ENCODE data around the gene WNT5A. TPM values are rescaled to one million over a fixed set of nuclear protein-coding genes. Genes with fewer than 3 reads are reported as not detected.
A peak's percentile ranks its signal among the peaks of the same experiment; 100 is the strongest.
"Not testable (repeated sequence)": the region's sequence is repeated elsewhere in the genome, so short reads cannot be mapped to it uniquely, and the experiment has no call there.

WNT5A gene
- polyA plus RNA-seq, 1 donor, result 11.4 TPM

DNA sequence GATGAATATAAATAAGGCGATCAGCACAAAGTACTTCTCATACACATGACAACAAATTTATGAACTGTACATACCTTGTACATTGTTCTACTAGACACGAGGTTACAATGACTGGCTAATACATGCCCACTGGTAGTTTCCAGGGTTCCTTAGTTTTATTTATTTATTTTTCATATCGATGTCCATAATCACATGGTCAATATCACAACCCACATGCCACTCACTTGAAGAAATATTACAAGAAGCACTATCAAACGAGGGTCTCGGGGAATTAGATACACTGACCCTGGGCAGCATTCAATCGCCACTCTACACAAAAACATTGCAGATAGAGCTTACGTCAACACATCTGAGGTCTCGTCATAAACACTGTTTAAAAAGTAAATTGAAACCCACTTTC lies 21.2 kb upstream of the WNT5A start:
- H3K27me3 ChIP-seq (ENCODE audit: control insufficient read depth, insufficient read depth, low read length), result no peaks in the 10 kb centered on the region
- no peak overlapping the region for H3K27ac ChIP-seq (ENCODE audit: low read length)
- WGBS (ENCODE audit: insufficient coverage, low lambda C conversion rate), result 100% methylated on average over 1 of the region's 8 CpGs
- DNase-seq, result no peak
- no peaks in the 10 kb centered on the region for H3K9me3 ChIP-seq (ENCODE audit: control insufficient read depth, low read depth, low read length)
- no peaks in the 10 kb centered on the region for H3K36me3 ChIP-seq (ENCODE audit: control insufficient read depth, insufficient read depth, low read length)
- H3K4me1 ChIP-seq (ENCODE audit: control insufficient read depth, insufficient read depth, low read length), result no peaks in the 10 kb centered on the region
- H3K4me3 ChIP-seq (ENCODE audit: low read length), result no peak overlapping the region

DNA sequence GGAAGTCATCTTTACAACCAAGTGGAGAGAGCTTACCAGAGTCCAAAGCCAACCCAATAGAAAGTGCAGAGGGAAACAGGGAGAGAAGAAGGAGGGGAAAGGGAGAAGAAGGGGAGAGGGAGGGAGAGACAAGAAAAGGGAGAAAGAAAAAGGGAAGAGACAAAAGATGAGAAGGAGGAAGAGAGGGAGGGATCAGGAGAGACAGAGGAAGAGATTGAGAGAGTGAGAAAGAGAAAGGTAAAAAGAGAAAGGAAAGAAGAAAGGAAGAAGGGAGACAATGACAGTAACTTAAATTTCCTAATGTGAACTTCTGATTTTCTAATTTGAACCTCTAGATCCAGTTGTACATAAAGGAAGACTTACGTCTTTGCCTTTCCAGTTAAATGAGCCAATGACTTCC lies 20.7 kb upstream of the WNT5A start:
- H3K4me3 ChIP-seq (ENCODE audit: low read length), result no peak overlapping the region
- no peaks in the 10 kb centered on the region for H3K4me1 ChIP-seq (ENCODE audit: control insufficient read depth, insufficient read depth, low read length)
- no peaks in the 10 kb centered on the region for H3K36me3 ChIP-seq (ENCODE audit: control insufficient read depth, insufficient read depth, low read length)
- no peaks in the 10 kb centered on the region for H3K9me3 ChIP-seq (ENCODE audit: control insufficient read depth, low read depth, low read length)
- WGBS (ENCODE audit: insufficient coverage, low lambda C conversion rate), result no CpG with 5 or more reads among the region's 1 CpG
- DNase-seq, result no peak
- no peaks in the 10 kb centered on the region for H3K27me3 ChIP-seq (ENCODE audit: control insufficient read depth, insufficient read depth, low read length)
- no peak overlapping the region for H3K27ac ChIP-seq (ENCODE audit: low read length)

DNA sequence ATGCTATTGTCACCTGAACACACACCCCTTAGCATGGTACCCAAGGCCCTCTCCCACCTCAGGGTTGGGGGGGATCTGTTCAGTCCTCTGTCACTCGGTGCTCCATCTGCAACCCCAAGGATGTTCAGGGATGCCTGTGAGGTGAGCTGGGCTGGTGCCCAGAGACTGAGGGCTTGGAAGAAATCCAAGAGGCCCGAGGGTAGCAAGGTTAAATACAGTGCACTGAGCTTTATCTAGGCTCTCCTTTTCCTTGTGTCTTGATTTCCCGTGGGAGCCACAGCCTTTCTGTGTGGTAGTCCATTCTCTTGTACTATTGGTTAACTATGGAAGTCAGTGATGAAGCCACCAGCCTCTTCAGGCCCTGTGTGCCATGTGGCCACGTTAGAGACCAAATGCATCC lies 18.7 kb upstream of the WNT5A start:
- no CpG with 5 or more reads among the region's 4 CpGs for WGBS (ENCODE audit: insufficient coverage, low lambda C conversion rate)
- no peak for DNase-seq
- H3K4me1 ChIP-seq (ENCODE audit: control insufficient read depth, insufficient read depth, low read length), result no peaks in the 10 kb centered on the region
- H3K27ac ChIP-seq (ENCODE audit: low read length), result no peak overlapping the region
- no peak overlapping the region for H3K4me3 ChIP-seq (ENCODE audit: low read length)
- no peaks in the 10 kb centered on the region for H3K36me3 ChIP-seq (ENCODE audit: control insufficient read depth, insufficient read depth, low read length)
- no peaks in the 10 kb centered on the region for H3K9me3 ChIP-seq (ENCODE audit: control insufficient read depth, low read depth, low read length)
- no peaks in the 10 kb centered on the region for H3K27me3 ChIP-seq (ENCODE audit: control insufficient read depth, insufficient read depth, low read length)

DNA sequence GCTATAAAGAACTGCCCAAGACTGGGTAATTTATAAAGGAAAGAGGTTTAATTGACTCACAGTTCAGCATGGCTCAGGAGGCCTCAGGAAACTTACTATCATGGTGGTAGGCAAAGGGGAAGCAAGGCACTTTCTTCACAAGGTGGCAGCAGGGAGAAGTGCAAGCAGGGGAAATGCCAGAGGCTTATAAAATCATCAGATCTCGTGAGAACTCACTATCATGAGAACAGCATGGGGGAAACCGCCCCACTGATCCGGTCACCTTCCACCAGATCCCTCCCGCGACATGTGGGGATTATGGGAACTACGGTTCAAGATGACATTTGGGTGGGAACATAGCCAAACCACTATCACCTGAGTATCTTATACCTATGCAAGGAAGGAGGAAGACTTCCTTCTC lies 18.0 kb upstream of the WNT5A start:
- no CpG with 5 or more reads among the region's 6 CpGs for WGBS (ENCODE audit: insufficient coverage, low lambda C conversion rate)
- not testable (repeated sequence) for H3K4me1 ChIP-seq (ENCODE audit: control insufficient read depth, insufficient read depth, low read length); H3K4me3 ChIP-seq (ENCODE audit: low read length); H3K27ac ChIP-seq (ENCODE audit: low read length); H3K9me3 ChIP-seq (ENCODE audit: control insufficient read depth, low read depth, low read length); H3K36me3 ChIP-seq (ENCODE audit: control insufficient read depth, insufficient read depth, low read length); H3K27me3 ChIP-seq (ENCODE audit: control insufficient read depth, insufficient read depth, low read length)
- peak in 1 of 2 donors; percentile 37 for DNase-seq

DNA sequence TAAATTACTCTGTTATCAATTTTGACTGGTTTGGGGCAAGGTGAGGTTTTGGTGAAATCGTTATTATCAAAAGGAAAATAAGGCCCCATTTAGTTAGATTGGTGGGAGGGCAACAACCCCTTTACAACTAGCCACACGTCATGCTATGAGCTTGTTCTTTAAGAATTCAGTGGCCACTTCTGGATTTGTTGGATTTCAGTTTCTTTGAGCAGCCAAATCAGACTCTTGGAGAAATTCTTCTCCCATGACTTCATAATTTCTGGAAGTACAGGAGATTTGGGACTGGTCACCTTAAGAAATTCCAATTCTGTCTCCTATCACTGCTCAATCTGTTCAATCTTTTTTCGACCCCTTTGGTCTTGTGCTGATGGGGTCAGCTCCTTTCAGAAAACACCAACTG lies 14.8 kb upstream of the WNT5A start:
- no peaks in the 10 kb centered on the region for H3K4me1 ChIP-seq (ENCODE audit: control insufficient read depth, insufficient read depth, low read length)
- no CpG with 5 or more reads among the region's 3 CpGs for WGBS (ENCODE audit: insufficient coverage, low lambda C conversion rate)
- H3K27me3 ChIP-seq (ENCODE audit: control insufficient read depth, insufficient read depth, low read length), result no peaks in the 10 kb centered on the region
- DNase-seq, result no peak
- no peaks in the 10 kb centered on the region for H3K9me3 ChIP-seq (ENCODE audit: control insufficient read depth, low read depth, low read length)
- H3K36me3 ChIP-seq (ENCODE audit: control insufficient read depth, insufficient read depth, low read length), result no peaks in the 10 kb centered on the region
- no peak overlapping the region for H3K27ac ChIP-seq (ENCODE audit: low read length)
- H3K4me3 ChIP-seq (ENCODE audit: low read length), result no peak overlapping the region

DNA sequence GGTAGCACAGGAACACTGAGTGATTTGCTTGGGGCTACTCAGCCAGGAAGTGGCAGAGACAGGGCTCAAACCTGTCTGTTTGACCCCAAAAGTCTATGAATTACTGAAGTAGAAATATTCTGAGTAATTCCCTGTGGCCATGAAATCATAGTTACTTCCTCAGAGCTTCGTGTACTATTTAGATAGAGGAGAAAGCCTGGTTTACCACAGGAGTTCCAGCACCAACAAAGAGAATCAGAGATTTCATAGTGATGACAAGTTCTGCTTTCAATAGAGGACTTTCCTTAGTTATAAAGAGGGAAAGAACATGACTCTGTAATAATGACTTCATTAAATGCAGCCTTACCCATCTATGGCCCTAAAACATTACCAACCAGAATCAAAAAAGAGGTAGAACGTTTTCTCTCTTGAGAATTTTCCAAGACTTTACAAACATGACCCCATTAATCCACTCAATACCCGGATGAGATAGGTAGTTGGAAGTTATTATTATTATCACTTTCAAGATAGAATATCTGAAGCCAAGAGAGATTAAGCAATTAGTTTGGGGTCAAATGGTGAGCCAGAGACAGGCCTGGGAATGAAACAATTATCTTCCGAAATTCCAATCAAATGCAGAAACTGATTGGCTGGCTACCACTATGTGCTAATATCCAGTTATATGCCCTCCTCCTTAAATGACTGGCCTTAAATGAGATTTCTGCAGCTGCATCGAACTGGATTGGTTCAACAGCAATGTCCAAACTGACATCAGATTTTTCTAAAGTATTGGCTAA lies 13.6 kb upstream of the WNT5A start:
- no peaks in the 10 kb centered on the region for H3K9me3 ChIP-seq (ENCODE audit: control insufficient read depth, low read depth, low read length)
- H3K4me3 ChIP-seq (ENCODE audit: low read length), result no peak overlapping the region
- no peaks in the 10 kb centered on the region for H3K36me3 ChIP-seq (ENCODE audit: control insufficient read depth, insufficient read depth, low read length)
- WGBS (ENCODE audit: insufficient coverage, low lambda C conversion rate), result no CpG with 5 or more reads among the region's 5 CpGs
- H3K4me1 ChIP-seq (ENCODE audit: control insufficient read depth, insufficient read depth, low read length), result no peaks in the 10 kb centered on the region
- no peaks in the 10 kb centered on the region for H3K27me3 ChIP-seq (ENCODE audit: control insufficient read depth, insufficient read depth, low read length)
- no peak overlapping the region for H3K27ac ChIP-seq (ENCODE audit: low read length)
- DNase-seq, result no peak

DNA sequence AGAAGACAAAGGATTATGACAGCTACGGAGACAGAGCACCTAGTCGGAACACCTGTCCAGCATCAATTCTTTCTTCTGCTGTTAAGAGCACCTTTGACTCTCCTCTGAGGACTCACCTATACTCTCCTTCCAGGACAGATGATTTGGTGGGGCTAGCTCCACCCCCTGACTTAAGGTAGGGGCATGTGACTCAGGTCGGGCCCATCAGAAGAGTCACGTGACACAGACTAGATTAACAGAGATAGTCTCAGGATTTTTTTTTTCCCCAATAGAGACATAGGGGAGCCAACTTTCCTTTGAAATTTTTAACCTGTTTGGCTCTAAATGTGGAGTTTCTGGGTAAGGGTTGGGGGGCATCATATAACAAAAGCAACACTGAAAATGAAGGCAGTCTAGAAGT lies 11.4 kb upstream of the WNT5A start:
- Histone ChIP-seq H3K9me3 (ENCODE audit: control insufficient read depth, low read depth, low read length) (no peaks in the 10 kb centered on the region), H3K4me1 (ENCODE audit: control insufficient read depth, insufficient read depth, low read length) (no peaks in the 10 kb centered on the region), H3K27me3 (ENCODE audit: control insufficient read depth, insufficient read depth, low read length) (no peaks in the 10 kb centered on the region), H3K36me3 (ENCODE audit: control insufficient read depth, insufficient read depth, low read length) (no peaks in the 10 kb centered on the region), H3K4me3 (ENCODE audit: low read length) (no peak overlapping the region), H3K27ac (ENCODE audit: low read length) (no peak overlapping the region)
- WGBS (ENCODE audit: insufficient coverage, low lambda C conversion rate), result no CpG with 5 or more reads among the region's 4 CpGs
- no peak for DNase-seq

DNA sequence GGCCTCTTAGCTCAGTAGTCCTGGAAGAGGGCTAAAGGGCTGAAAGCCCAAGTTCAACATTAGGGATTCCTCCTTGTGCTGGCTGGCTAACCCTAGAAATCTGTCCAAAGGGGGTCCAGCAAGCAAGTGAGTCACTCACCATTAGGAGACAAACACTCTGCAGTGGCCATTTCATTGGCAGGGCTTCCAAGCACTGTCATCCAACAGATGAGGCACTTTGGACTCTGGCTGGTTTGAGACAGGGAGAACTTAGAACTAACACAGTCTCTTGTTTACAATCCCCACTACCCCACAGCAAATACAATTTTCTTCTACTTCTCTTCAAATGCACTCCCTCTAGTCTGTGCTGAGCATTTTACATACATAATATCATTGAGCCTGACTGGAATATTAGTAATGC lies 10.1 kb upstream of the WNT5A start:
- Histone ChIP-seq H3K27me3 (ENCODE audit: control insufficient read depth, insufficient read depth, low read length) (no peaks in the 10 kb centered on the region), H3K9me3 (ENCODE audit: control insufficient read depth, low read depth, low read length) (no peaks in the 10 kb centered on the region), H3K36me3 (ENCODE audit: control insufficient read depth, insufficient read depth, low read length) (no peaks in the 10 kb centered on the region), H3K4me3 (ENCODE audit: low read length) (no peak overlapping the region), H3K4me1 (ENCODE audit: control insufficient read depth, insufficient read depth, low read length) (no peaks in the 10 kb centered on the region), H3K27ac (ENCODE audit: low read length) (no peak overlapping the region)
- DNase-seq, result no peak

DNA sequence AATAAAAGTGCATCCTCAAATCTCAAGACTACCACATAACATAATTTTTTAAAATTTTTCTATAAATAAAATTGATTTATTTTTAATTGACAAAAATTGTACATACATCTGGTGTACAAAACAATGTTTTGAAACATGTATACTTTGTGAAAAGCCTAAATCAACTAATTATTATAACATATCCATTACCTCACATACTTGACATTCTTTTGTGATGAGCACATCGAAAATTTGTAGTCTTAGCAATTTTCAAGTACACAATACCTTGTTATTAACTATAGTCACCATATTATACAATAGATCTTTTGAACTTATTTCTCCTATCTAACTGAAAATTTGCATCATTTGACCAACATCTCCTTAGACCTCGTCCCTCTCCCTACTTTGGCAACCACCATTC lies 7.9 kb upstream of the WNT5A start:
- no peaks in the 10 kb centered on the region for H3K36me3 ChIP-seq (ENCODE audit: control insufficient read depth, insufficient read depth, low read length)
- DNase-seq, result no peak
- peaks cover 9% of the 10 kb centered on the region for H3K4me1 ChIP-seq (ENCODE audit: control insufficient read depth, insufficient read depth, low read length)
- peaks cover 11% of the 10 kb centered on the region for H3K27me3 ChIP-seq (ENCODE audit: control insufficient read depth, insufficient read depth, low read length)
- no peak overlapping the region for H3K27ac ChIP-seq (ENCODE audit: low read length)
- WGBS (ENCODE audit: insufficient coverage, low lambda C conversion rate), result 100% methylated on average over 1 of the region's 2 CpGs
- no peak overlapping the region for H3K4me3 ChIP-seq (ENCODE audit: low read length)
- H3K9me3 ChIP-seq (ENCODE audit: control insufficient read depth, low read depth, low read length), result no peaks in the 10 kb centered on the region

DNA sequence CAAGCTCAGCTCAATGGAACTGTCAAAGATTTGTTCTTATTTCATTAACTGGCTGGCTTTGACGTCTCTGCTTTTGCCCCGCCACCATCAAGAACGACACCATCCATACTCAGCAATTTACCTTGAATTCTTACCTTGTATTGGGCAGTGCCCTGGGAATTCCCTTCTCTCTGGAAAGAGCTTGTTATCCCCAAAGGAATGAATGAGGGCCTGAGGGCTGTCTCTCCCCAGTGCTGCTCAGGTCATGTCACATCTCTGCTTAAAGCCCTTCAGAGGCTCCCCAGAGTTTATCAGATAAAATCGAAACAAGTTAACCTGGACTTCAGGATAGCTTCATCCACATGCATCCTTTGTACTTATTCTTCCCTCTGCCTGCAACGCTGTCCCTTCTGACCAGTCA lies 5.9 kb upstream of the WNT5A start:
- DNase-seq, result no peak
- Histone ChIP-seq H3K27me3 (ENCODE audit: control insufficient read depth, insufficient read depth, low read length) (peaks cover 28% of the 10 kb centered on the region), H3K9me3 (ENCODE audit: control insufficient read depth, low read depth, low read length) (no peaks in the 10 kb centered on the region), H3K27ac (ENCODE audit: low read length) (no peak overlapping the region), H3K36me3 (ENCODE audit: control insufficient read depth, insufficient read depth, low read length) (no peaks in the 10 kb centered on the region), H3K4me1 (ENCODE audit: control insufficient read depth, insufficient read depth, low read length) (peaks cover 21% of the 10 kb centered on the region), H3K4me3 (ENCODE audit: low read length) (no peak overlapping the region)
- WGBS (ENCODE audit: insufficient coverage, low lambda C conversion rate), result 100% methylated on average over 1 of the region's 5 CpGs

DNA sequence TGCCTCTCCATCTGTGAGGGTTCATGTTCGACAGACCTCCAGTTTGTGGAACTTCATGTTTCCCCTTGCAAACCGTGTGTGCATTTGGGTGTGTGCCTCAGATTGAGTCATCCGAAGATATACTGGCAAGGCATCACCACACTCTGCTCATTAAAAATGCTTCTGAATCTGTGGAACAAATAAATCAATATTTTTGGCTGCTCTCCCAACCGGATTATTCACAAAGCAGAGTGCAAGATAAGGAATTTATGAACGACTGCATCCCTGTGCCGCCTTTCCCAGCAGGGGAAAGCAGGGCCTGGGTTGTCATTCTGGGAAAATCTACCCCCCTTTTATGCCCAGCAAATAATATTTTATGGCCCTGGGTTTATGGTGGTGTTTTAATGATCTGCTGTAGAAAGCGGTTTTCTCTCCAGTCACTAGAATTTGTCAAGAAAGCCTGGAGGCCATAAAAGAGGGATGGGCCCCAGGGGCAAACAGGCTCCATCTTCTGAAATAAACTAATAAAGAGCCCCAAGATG lies 4.2 kb upstream of the WNT5A start:
- Histone ChIP-seq H3K9me3 (ENCODE audit: control insufficient read depth, low read depth, low read length) (no peaks in the 10 kb centered on the region), H3K4me1 (ENCODE audit: control insufficient read depth, insufficient read depth, low read length) (peaks cover 26% of the 10 kb centered on the region), H3K4me3 (ENCODE audit: low read length) (no peak overlapping the region), H3K27me3 (ENCODE audit: control insufficient read depth, insufficient read depth, low read length) (peaks cover 43% of the 10 kb centered on the region), H3K27ac (ENCODE audit: low read length) (no peak overlapping the region), H3K36me3 (ENCODE audit: control insufficient read depth, insufficient read depth, low read length) (no peaks in the 10 kb centered on the region)
- peak in 1 of 2 donors; percentile 37 for DNase-seq
- WGBS (ENCODE audit: insufficient coverage, low lambda C conversion rate), result 17% methylated on average over 1 of the region's 7 CpGs
